OCI-LY3 (cell line): ENCODE data around the gene ACSF3.

Source experiments
- H2AFZ ChIP-seq: fragments of 200-600, 300-600 bp; shearing (Covaris generic); 2 replicates; pipeline ENCODE4 v1.6.0; 2014; ENCODE audit warnings: antibody characterized with exemption, low read depth, low read length
- H3K27ac ChIP-seq: fragments of 200-600, 300-600 bp; sonication (generic); 2 replicates; pipeline ENCODE4 v1.5.1; 2014; ENCODE audit warnings: mild to moderate bottlenecking, low read length, moderate library complexity, mixed read lengths
- H3K27me3 ChIP-seq: fragments of 200-600, 300-600 bp; sonication (generic); 2 replicates; pipeline ENCODE4 v1.6.1; 2014; ENCODE audit warnings: low read depth, low read length, mixed read lengths
- H3K36me3 ChIP-seq: fragments of 200-600, 300-600 bp; sonication (generic); replicated peaks from 2 replicates; pipeline ENCODE3; 2014; ENCODE audit warnings: low read depth, low read length, mixed read lengths
- H3K4me1 ChIP-seq: fragments of 300-600, 200-600 bp; sonication (generic); 2 replicates; pipeline ENCODE4 v1.6.1; 2014; ENCODE audit warnings: low read length, mixed read lengths
- H3K4me2 ChIP-seq: fragments of 200-600, 300-600 bp; sonication (generic); 2 replicates; pipeline ENCODE4 v1.6.1; 2014; ENCODE audit warnings: low read length, mixed read lengths
- H3K4me3 ChIP-seq: fragments of 300-600, 200-600 bp; sonication (generic); 2 replicates; pipeline ENCODE4 v1.5.1; 2014; ENCODE audit warnings: antibody characterized with exemption, mild to moderate bottlenecking, low read length, moderate library complexity
- H3K79me2 ChIP-seq: fragments of 300-600, 200-600 bp; shearing (Covaris generic); 2 replicates; pipeline ENCODE4 v1.6.1; 2014; ENCODE audit warnings: mild to moderate bottlenecking, low read length, mixed read lengths
- H3K9ac ChIP-seq: fragments of 300-600, 200-600 bp; shearing (Covaris generic); 2 replicates; pipeline ENCODE4 v1.6.0; 2014; ENCODE audit warnings: mild to moderate bottlenecking, low read length, moderate library complexity
- H3K9me3 ChIP-seq: fragments of 200-600, 300-600 bp; shearing (Covaris generic); 2 replicates; pipeline ENCODE4 v1.6.1; 2014; ENCODE audit warnings: low read length, mixed read lengths; ENCODE audit not compliant: insufficient read depth
- H4K20me1 ChIP-seq: fragments of 200-600, 300-600 bp; sonication (generic); 2 replicates; pipeline ENCODE4 v1.6.1; 2016; ENCODE audit warnings: low read length, mixed read lengths; ENCODE audit not compliant: insufficient read depth
- EZH2phosphoT487 ChIP-seq: fragments of 200-600 bp; shearing (Covaris generic); IDR thresholded peaks from 2 replicates; pipeline ENCODE4 v1.6.1; 2018; ENCODE audit warnings: antibody characterized with exemption, mixed run types, low read depth
- TF ChIP-seq, protein P1 (sequence below): fragments of 200-600, 300-600 bp; sonication (generic); IDR thresholded peaks from 2 replicates; pipeline ENCODE4 v1.5.1; 2014; ENCODE audit warnings: antibody characterized with exemption, low read length, low read depth

The ACSF3 gene

GRCh38 chr16:89146211-89147005 is 52.8 kb downstream of the ACSF3 start:
- Histone ChIP-seq H2AFZ (no peak overlapping the region), H3K9me3 (peaks cover 8% of the 10 kb centered on the region; the same call in 1 of the 2 replicates), H3K4me3 (no peak overlapping the region), H3K27me3 (no peaks in the 10 kb centered on the region), H3K4me2 (no peak overlapping the region), H3K27ac (no peak overlapping the region), H3K4me1 (no peaks in the 10 kb centered on the region), H3K36me3 (peaks cover 66% of the 10 kb centered on the region), H3K9ac (no peak overlapping the region), H3K79me2 (no peaks in the 10 kb centered on the region), H4K20me1 (no peaks in the 10 kb centered on the region)
- TF ChIP-seq, protein P1, sequence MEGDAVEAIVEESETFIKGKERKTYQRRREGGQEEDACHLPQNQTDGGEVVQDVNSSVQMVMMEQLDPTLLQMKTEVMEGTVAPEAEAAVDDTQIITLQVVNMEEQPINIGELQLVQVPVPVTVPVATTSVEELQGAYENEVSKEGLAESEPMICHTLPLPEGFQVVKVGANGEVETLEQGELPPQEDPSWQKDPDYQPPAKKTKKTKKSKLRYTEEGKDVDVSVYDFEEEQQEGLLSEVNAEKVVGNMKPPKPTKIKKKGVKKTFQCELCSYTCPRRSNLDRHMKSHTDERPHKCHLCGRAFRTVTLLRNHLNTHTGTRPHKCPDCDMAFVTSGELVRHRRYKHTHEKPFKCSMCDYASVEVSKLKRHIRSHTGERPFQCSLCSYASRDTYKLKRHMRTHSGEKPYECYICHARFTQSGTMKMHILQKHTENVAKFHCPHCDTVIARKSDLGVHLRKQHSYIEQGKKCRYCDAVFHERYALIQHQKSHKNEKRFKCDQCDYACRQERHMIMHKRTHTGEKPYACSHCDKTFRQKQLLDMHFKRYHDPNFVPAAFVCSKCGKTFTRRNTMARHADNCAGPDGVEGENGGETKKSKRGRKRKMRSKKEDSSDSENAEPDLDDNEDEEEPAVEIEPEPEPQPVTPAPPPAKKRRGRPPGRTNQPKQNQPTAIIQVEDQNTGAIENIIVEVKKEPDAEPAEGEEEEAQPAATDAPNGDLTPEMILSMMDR = no peak
- no peak for TF ChIP-seq EZH2phosphoT487

DNA sequence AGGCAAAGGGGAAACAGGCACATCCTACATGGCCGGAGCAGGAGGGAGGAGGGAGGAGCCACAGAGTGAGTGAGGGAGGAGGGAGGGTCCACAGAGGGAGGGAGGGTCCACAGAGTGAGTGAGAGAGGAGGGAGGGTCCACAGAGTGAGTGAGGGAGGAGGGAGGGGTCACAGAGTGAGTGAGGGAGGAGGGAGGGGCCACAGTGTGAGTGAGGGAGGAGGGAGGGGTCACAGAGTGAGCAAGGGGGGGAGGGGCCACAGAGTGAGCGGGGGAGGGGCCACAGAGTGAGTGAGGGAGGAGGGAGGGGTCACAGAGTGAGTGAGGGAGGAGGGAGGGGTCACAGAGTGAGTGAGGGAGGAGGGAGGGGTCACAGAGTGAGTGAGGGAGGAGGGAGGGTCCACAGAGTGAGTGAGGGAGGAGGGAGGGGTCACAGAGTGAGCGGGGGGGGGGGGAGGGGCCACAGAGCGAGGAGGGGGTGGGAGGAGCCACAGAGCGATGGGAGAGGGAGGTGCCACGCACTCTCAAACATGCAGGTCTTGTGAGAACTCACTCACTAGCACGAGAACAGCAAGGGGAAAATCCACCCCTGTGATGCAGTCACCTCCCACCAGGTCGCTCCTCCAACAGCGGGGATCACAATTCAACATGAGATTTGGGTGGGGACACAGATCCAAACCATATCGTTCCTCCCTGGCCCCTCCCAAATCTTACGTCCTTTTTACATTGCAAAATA is 53.6 kb downstream of the ACSF3 start:
- no peak overlapping the region for H3K4me3 ChIP-seq
- peaks cover 8% of the 10 kb centered on the region; the same call in 1 of the 2 replicates for H3K9me3 ChIP-seq
- no peaks in the 10 kb centered on the region for H4K20me1 ChIP-seq
- no peak overlapping the region for H3K27ac ChIP-seq
- H3K4me2 ChIP-seq = no peak overlapping the region
- no peaks in the 10 kb centered on the region for H3K4me1 ChIP-seq
- no peaks in the 10 kb centered on the region for H3K27me3 ChIP-seq
- H3K36me3 ChIP-seq = peaks cover 67% of the 10 kb centered on the region
- TF ChIP-seq, protein P1 = no peak
- TF ChIP-seq EZH2phosphoT487 = no peak
- H3K9ac ChIP-seq = no peak overlapping the region
- no peak overlapping the region for H2AFZ ChIP-seq
- no peaks in the 10 kb centered on the region for H3K79me2 ChIP-seq

- H3K36me3 ChIP-seq = peaks cover 64% of the 10 kb centered on the region
- no peak overlapping the region for H3K4me3 ChIP-seq
- H4K20me1 ChIP-seq = peaks cover 3% of the 10 kb centered on the region; the same call in 1 of the 2 replicates
- H3K79me2 ChIP-seq = no peaks in the 10 kb centered on the region
- H2AFZ ChIP-seq = no peak overlapping the region
- no peak overlapping the region for H3K4me2 ChIP-seq
- TF ChIP-seq, protein P1 = no peak
- TF ChIP-seq EZH2phosphoT487 = no peak
- no peak overlapping the region for H3K27ac ChIP-seq
- no peaks in the 10 kb centered on the region for H3K27me3 ChIP-seq
- peaks cover 9% of the 10 kb centered on the region for H3K4me1 ChIP-seq
- peaks cover 8% of the 10 kb centered on the region; the same call in 1 of the 2 replicates for H3K9me3 ChIP-seq
- H3K9ac ChIP-seq = no peak overlapping the region
Observed at GRCh38 chr16:89149386-89149785, 55.7 kb downstream of the ACSF3 start.

- peaks cover 8% of the 10 kb centered on the region; the same call in 1 of the 2 replicates for H3K9me3 ChIP-seq
- no peak overlapping the region for H2AFZ ChIP-seq
- no peak overlapping the region for H3K4me2 ChIP-seq
- peaks cover 3% of the 10 kb centered on the region; the same call in 1 of the 2 replicates for H4K20me1 ChIP-seq
- H3K4me3 ChIP-seq = no peak overlapping the region
- TF ChIP-seq, protein P1 = no peak
- TF ChIP-seq EZH2phosphoT487 = no peak
- H3K27me3 ChIP-seq = no peaks in the 10 kb centered on the region
- no peaks in the 10 kb centered on the region for H3K79me2 ChIP-seq
- no peak overlapping the region for H3K27ac ChIP-seq
- H3K4me1 ChIP-seq = peaks cover 9% of the 10 kb centered on the region
- H3K9ac ChIP-seq = no peak overlapping the region
- peaks cover 59% of the 10 kb centered on the region for H3K36me3 ChIP-seq
Observed at GRCh38 chr16:89150090-89150835, 56.6 kb downstream of the ACSF3 start.
